HG02571 (cell line): ENCODE results near the gene AZIN2.
"Not testable (repeated sequence)": the region's sequence is repeated elsewhere in the genome, so short reads cannot be mapped to it uniquely, and the experiment has no call there.

ENCODE experiments used
- ATAC-seq: cut with Tn5 transposase; IDR thresholded peaks from one replicate; pipeline ENCODE4 v1.9.1; 2021; ENCODE audit warnings: mild to moderate bottlenecking, moderate library complexity; ENCODE audit not compliant: unreplicated experiment

The AZIN2 gene

DNA sequence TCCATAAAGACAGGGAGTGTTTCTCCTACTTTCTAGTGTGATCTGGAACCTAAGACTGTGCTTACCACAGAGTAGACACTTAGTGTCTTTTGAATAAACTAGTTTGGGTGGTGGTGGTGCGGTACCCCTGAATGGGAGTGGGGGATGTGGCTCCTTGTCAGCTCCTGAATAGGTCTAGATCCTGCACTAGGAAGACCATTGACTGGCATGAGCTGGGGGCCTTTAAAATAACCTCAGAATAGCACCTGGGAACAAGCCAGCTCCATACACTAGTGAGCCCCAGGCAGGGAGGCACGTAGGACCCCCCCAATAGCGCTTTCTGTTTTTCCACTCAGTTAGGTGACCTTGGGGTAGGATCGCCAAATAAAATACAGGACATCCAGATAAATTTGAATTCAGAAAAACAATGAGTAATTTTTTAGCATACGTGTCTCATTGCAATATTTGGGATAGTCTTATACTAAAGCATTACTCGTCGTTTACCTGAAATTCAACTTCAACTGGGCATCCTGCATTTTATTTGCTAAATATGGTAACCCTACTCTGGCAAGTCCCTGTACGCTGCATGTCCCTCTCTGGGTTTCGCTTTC is 45.6 kb downstream of the AZIN2 start:
- ATAC-seq, result no peak

GRCh38 chr1:33127001-33127823 is 46.3 kb downstream of the AZIN2 start:
- peak; percentile 91 for ATAC-seq

GRCh38 chr1:33128781-33129180 is 47.8 kb downstream of the AZIN2 start:
- ATAC-seq, result no peak

- ATAC-seq, result no peak
Measured at GRCh38 chr1:33130297-33130696, 49.3 kb downstream of the AZIN2 start.

DNA sequence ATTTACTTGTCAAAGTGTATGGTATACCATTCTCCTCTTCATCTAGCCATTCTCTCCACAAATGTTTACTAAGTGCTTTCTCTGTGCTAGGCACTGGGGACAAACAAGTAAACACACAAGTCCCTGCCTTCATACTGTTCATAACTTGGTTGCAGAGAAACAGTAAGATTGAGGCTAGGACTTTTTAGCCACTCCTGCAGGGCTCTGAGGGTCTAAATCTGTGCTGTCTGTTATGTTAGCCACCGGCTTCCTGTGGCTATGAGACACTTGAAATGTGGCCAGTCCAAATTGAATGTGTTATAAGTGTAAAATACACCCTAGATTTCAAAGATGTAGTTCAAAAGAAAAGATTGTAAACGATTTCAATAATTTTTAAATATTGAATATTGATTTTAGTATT is 50.2 kb downstream of the AZIN2 start:
- no peak for ATAC-seq

- no peak for ATAC-seq
Measured at GRCh38 chr1:33132549-33132948, 51.6 kb downstream of the AZIN2 start.

GRCh38 chr1:33133478-33134105 is 52.6 kb downstream of the AZIN2 start:
- no peak for ATAC-seq

DNA sequence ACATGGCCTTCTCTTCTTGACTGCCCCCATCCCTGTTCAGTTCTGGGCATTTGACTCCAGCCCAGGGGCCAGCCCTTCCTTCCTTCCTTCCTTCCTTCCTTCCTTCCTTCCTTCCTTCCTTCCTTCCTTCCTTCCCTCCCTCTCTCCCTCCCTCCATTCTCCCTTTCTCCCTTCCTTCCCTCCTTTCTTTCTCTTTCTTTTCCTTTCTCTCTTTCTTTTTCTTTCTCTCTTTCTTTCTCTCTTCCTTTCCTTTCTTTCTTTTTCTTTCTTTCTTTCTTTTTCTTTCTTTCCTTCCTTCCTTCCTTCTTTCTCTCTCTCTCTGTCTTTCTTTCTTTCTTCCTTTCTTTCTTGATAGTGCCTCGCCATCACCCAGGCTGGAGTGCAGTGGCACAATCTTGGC is 55.1 kb downstream of the AZIN2 start:
- ATAC-seq, result not testable (repeated sequence)

DNA sequence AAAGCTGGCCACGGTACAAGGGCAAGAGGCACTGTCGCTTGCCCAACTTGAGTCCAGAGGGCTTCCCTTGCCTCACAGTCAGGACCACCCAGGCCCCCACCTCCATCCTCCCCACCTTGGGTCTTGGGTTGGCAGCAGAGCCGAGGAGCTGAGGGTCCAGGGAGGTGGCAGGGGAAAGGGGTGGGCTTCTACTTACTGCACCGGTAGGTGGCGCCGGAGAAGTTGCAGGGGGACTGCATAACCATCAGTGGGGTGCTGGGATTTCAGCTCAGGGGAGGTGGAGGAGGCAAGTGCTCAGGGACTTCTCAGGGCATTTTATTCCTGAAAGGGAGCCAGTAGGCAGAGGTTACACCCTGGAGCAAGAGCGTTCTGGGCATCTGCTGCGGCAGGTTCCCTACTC is 56.8 kb downstream of the AZIN2 start:
- ATAC-seq, result no peak

GRCh38 chr1:33140153-33141149 is 59.5 kb downstream of the AZIN2 start:
- ATAC-seq, result no peak

- no peak for ATAC-seq
Measured at GRCh38 chr1:33141216-33141615, 60.3 kb downstream of the AZIN2 start.

DNA sequence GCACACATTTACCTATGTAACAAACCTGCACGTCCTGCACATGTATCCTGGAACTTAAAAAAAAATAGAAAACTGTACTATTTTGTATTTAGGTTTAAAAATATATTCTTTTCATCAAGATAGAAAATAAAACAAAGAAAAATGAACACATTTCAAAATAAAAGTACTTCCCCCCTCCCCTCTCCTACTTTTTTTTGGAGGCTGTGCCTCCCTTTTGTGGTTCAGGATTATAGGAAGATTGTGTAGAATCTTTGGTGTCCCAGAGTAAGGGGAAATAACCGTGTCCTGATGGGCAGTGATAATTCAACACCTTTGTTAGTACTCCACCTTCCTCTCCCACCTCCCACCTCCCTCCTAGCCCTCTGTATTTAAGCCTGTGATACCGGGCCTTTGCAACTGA is 60.8 kb downstream of the AZIN2 start:
- ATAC-seq, result no peak

- no peak for ATAC-seq
Measured at GRCh38 chr1:33142483-33143064, 61.6 kb downstream of the AZIN2 start.

- no peak for ATAC-seq
Measured at GRCh38 chr1:33143176-33143575, 62.2 kb downstream of the AZIN2 start.

DNA sequence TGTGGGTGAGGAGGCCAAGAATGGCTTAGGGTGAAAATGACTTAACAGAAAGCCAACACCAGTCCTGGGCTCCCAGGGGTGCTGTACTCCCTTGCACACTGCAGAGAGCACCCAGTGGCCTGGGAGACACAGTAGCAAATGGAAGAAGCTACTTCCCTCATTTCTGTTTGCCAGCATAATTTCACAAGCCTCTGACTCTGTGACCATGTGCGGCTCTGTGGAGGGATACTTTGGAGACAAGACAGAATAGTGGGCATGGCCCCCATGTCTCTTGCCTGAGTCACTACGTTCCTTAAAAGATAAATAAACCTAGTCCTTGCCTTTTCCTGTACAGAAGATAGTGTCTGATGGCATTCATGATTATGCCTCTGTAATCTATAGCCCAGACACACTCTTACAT is 62.7 kb downstream of the AZIN2 start:
- ATAC-seq, result no peak

DNA sequence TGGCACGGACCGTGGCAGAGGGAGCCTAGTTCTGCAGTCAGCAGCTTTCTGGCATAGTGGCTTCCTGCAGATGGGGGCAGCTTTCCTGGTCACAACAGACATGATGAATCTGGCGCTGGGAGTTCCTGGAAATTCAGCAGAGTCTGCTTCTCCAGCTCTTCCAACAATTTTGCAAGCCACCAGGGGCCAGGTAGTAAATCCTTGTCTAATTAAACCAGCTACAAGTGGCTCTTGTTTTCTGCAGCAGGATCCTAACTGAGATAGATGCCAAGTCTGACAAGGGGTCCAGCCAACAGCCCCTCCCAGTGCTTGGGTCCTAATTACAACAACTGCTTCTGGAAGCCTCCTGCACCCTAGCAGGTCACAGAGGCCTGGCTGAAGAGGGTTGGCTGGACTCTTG is 65.0 kb downstream of the AZIN2 start:
- no peak for ATAC-seq

- no peak for ATAC-seq
Measured at GRCh38 chr1:33147275-33147996, 66.5 kb downstream of the AZIN2 start.

GRCh38 chr1:33147997-33148314 is 67.0 kb downstream of the AZIN2 start:
- ATAC-seq, result no peak

GRCh38 chr1:33148615-33149014 is 67.7 kb downstream of the AZIN2 start:
- ATAC-seq, result no peak
